Measurements from ENCODE around the gene KAZN. TPM values are rescaled to one million over a fixed set of nuclear protein-coding genes. Genes with fewer than 3 reads are reported as not detected.
"Not testable (repeated sequence)": the region's sequence is repeated elsewhere in the genome, so short reads cannot be mapped to it uniquely, and the experiment has no call there.

The KAZN gene
- total RNA-seq, 1 donor from 2014 or later: 11.6 TPM

DNA sequence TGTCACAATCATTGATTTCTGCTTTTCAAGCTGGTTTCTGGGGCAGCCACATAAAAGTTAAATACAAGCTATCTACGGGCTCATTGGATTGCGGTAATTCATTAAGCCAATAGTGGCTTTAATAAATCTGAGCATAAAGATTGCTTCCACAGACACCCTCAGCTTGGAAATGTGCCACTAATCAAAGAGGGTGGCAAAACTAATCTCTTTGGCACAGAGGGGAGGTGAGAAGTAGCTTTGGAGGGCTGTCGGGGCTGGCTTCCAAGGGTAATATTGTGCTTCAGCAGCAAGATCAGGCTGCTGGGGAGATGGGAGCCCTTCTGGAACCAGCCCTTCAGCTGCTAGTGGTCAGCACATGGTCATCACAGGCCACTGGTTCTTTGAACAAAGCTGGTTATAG lies 21.2 kb upstream of the KAZN start:
- peaks cover 3% of the 10 kb centered on the region for H3K27me3 Mint-ChIP-seq (ENCODE audit: low read depth)
- TF ChIP-seq, protein P1, sequence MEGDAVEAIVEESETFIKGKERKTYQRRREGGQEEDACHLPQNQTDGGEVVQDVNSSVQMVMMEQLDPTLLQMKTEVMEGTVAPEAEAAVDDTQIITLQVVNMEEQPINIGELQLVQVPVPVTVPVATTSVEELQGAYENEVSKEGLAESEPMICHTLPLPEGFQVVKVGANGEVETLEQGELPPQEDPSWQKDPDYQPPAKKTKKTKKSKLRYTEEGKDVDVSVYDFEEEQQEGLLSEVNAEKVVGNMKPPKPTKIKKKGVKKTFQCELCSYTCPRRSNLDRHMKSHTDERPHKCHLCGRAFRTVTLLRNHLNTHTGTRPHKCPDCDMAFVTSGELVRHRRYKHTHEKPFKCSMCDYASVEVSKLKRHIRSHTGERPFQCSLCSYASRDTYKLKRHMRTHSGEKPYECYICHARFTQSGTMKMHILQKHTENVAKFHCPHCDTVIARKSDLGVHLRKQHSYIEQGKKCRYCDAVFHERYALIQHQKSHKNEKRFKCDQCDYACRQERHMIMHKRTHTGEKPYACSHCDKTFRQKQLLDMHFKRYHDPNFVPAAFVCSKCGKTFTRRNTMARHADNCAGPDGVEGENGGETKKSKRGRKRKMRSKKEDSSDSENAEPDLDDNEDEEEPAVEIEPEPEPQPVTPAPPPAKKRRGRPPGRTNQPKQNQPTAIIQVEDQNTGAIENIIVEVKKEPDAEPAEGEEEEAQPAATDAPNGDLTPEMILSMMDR (conservative IDR thresholded peaks at IDR 0.05): no peak
- no peak overlapping the region for H3K27ac Mint-ChIP-seq (ENCODE audit: unreplicated experiment)
- H3K36me3 Mint-ChIP-seq (ENCODE audit: low read depth): peaks cover 2% of the 10 kb centered on the region
- peaks cover 8% of the 10 kb centered on the region for H3K9me3 Mint-ChIP-seq
- H3K4me1 Mint-ChIP-seq: no peaks in the 10 kb centered on the region
- DNase-seq (ENCODE audit: low read depth, low spot score): no peak
- H3K4me3 Mint-ChIP-seq: no peak overlapping the region

DNA sequence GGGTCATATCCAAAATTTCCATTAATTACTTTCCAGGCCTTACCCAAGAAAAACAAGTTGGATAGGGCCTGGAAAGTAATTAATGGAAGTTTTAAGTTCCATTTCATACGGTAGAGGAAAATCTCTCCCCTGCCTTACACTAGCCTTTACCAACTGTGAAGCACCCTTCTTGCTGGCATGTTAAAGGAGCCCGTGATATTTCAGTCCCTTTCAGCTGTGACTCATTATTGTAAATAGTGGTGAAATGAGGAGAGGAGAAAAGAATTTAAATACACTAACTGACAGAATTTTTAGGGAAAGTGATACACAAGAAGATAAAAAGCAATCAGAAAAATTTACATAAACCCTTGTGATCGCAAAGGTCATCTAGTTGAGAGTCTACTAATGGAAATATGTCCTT lies 20.3 kb upstream of the KAZN start:
- Mint-ChIP-seq H3K27ac (ENCODE audit: unreplicated experiment) (no peak overlapping the region), H3K4me3 (no peak overlapping the region), H3K4me1 (no peaks in the 10 kb centered on the region), H3K36me3 (ENCODE audit: low read depth) (peaks cover 2% of the 10 kb centered on the region), H3K27me3 (ENCODE audit: low read depth) (peaks cover 3% of the 10 kb centered on the region), H3K9me3 (peaks cover 12% of the 10 kb centered on the region)
- TF ChIP-seq, protein P1 (conservative IDR thresholded peaks at IDR 0.05): no peak
- DNase-seq (ENCODE audit: low read depth, low spot score): no peak

DNA sequence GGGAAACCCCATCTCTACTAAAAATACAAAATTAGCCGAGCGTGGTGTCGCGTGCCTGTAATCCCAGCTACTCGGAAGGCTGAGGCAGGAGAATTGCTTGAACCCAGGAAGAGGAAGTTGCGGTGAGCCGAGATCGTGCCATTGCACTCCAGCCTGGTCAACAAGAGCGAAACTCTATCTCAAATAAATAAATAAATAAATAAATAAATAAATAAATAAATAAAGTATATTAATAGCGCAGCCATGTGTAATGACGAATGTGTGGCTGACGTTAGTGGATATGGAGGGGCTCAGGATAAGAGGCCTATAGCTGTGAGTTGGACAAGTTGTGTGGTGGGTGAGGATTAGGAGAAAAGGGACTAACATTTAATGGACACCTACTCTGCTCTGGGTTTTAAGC lies 18.2 kb upstream of the KAZN start:
- not testable (repeated sequence) for H3K9me3 Mint-ChIP-seq; H3K4me3 Mint-ChIP-seq; H3K27ac Mint-ChIP-seq (ENCODE audit: unreplicated experiment); DNase-seq (ENCODE audit: low read depth, low spot score); H3K36me3 Mint-ChIP-seq (ENCODE audit: low read depth); H3K4me1 Mint-ChIP-seq; H3K27me3 Mint-ChIP-seq (ENCODE audit: low read depth)

DNA sequence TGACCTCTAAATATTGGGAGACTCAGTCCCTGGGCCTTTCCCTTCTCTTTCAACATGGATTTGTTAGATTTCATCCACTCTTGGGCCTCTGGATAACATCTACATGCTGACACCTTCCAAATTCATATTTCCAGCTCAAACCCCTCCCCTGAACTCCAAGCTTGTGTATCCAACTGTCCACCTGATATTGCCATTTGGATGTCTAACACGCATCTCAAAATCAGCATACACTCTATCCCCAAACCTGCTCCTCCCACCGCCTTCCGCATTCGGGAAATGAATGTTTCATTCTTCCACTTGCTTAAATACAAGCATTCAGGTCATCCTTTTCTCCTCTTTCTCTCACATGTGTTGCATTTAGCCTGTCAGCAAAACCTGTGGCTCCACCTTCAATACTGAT lies 17.5 kb upstream of the KAZN start:
- Mint-ChIP-seq H3K27me3 (ENCODE audit: low read depth) (peaks cover 3% of the 10 kb centered on the region), H3K36me3 (ENCODE audit: low read depth) (no peaks in the 10 kb centered on the region), H3K9me3 (peaks cover 7% of the 10 kb centered on the region), H3K4me1 (no peaks in the 10 kb centered on the region), H3K4me3 (no peak overlapping the region), H3K27ac (ENCODE audit: unreplicated experiment) (no peak overlapping the region)
- DNase-seq (ENCODE audit: low read depth, low spot score): no peak
- TF ChIP-seq, protein P1 (conservative IDR thresholded peaks at IDR 0.05): no peak

DNA sequence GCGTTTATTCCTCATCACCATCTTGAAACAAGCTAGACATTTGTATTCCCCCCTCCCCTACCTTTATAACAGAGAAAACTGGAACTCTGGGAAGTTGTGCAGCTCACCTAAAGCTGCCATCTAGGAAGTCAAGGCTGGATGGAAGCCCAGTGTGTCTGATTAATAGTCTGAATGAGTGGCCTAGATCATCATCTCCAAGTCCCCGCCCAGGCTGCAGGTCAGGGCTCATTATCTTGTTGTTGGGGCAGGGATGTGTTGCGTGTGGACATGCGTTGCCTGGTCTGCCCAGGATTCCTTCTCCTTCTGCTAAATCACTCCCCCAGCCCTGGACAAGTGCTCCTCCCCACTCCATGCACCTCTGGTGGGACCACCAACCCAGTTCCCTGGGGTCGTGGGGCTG lies 14.7 kb upstream of the KAZN start:
- Mint-ChIP-seq H3K27ac (ENCODE audit: unreplicated experiment) (no peak overlapping the region), H3K36me3 (ENCODE audit: low read depth) (no peaks in the 10 kb centered on the region), H3K4me3 (no peak overlapping the region), H3K27me3 (ENCODE audit: low read depth) (no peaks in the 10 kb centered on the region), H3K9me3 (peaks cover 4% of the 10 kb centered on the region), H3K4me1 (no peaks in the 10 kb centered on the region)
- TF ChIP-seq, protein P1 (conservative IDR thresholded peaks at IDR 0.05): no peak
- DNase-seq (ENCODE audit: low read depth, low spot score): no peak

DNA sequence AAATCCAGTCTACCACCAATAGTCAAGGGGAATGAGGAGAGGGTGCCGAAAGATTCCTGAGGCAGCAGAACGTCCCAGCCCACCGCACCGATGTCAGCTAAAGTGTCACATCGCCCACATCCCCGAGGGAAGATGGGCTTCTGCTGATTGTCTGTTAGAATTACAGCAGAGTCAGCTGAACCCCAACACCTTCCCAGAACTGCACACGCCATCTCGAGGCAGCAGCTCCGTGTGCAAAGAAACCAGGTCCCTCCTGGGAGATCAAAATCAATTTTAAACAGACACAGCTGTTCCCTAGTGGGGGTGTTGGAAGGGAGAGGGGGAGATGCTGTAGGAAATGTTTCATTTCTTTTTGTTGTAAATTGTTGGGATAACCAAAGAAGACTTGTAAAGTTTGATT lies 12.8 kb upstream of the KAZN start:
- no peak for DNase-seq (ENCODE audit: low read depth, low spot score)
- no peak overlapping the region for H3K4me3 Mint-ChIP-seq
- H3K36me3 Mint-ChIP-seq (ENCODE audit: low read depth): no peaks in the 10 kb centered on the region
- H3K27ac Mint-ChIP-seq (ENCODE audit: unreplicated experiment): no peak overlapping the region
- TF ChIP-seq, protein P1 (conservative IDR thresholded peaks at IDR 0.05): no peak
- no peaks in the 10 kb centered on the region for H3K27me3 Mint-ChIP-seq (ENCODE audit: low read depth)
- no peaks in the 10 kb centered on the region for H3K4me1 Mint-ChIP-seq
- peaks cover 4% of the 10 kb centered on the region for H3K9me3 Mint-ChIP-seq

All from neural crest cell (in vitro differentiated cells).